NCI-H2029 (cell line): ENCODE measurements around the gene GGT1.
"Not testable (repeated sequence)": the region's sequence is repeated elsewhere in the genome, so short reads cannot be mapped to it uniquely, and the experiment has no call there.

Source experiments
- DNase-seq: peaks from one replicate; lab custom pipeline; 2025; lab: John Stamatoyannopoulos, UW

Gene GGT1

GRCh38 chr22:24642307-24642706 is 39.3 kb downstream of the GGT1 start:
- not testable (repeated sequence) for DNase-seq

DNA sequence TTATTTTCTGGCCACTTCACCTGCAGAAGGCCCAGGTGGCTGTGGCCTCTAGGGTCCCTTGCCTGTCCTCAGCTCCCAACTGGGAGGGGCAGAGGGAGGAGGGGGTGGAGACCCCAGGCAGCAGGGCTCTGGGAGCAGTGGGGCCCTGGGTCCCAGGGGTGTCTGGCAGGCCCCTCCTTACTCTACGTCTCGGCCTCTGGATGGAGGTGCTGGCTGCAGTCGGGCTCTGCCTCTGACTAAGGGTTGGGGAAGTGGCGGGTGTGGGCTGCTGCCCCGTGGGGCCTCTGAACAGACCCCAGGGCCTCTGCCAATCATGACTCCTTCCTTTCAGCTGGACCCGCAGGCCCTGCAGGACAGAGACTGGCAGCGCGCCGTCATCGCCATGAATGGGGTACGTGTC is 41.4 kb downstream of the GGT1 start:
- DNase-seq = not testable (repeated sequence)

DNA sequence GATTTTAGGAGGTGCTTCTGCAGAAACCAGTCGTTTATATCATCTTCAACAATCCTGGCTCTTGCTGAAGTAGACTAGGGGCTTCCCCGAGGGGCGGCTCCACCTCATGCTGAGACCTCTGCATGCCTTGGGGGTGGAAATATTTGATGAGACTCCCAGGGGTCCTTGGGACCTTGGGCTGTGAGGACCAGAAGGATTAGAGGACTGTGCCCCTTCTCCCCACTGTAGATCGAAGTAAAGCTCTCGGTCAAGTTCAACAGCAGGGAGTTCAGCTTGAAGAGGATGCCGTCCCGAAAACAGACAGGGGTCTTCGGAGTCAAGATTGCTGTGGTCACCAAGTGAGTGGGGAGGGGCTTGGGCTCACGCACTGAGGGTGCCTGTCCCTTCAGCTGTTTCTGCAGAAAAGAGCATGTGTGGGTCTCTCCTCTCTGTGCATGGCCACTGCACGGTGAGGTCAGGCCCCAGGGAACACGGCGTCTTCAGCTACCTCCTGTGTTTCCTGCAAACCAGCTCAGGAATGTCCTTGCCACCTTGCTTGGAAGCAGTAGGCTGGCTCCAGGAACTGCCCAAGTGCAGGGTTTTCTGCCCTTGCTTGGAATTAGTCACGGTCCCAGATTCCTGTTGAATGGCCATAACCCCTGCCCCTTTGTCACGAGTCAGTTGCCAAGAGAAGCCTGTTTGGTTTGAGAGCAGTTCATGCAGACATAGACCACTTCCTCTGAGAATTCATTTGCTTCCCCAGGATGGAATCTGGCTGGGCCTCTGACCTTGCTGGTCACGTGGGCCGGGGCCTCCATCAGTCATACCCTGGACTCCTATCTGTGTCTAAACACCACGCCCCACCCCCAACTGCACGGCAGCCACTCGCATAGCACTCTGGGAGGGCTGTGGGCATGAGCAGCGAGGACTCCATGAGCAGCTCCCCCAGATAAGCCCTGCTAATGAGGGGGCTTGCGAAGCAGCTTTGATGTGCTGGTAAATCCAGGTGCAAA is 42.7 kb downstream of the GGT1 start:
- not testable (repeated sequence) for DNase-seq

DNA sequence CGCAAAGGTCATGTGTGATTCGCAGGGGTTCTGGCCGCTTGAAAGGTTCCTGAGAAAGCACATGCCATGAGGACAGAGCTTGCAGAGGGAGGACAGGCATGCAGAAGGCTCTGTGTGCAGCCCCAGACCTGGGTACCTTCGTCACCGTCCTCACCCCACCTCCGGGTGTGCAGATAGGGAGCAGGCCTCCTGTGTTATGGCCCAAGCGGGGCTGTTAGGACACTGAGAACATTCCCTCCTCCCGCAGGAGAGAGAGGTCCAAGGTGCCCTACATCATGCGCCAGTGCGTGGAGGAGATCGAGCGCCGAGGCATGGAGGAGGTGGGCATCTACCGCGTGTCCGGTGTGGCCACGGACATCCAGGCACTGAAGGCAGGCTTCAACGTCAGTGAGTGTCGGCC is 43.8 kb downstream of the GGT1 start:
- DNase-seq = not testable (repeated sequence)

- not testable (repeated sequence) for DNase-seq
These were observed 46.4 kb downstream of the GGT1 start for GRCh38 chr22:24649371-24649770.

GRCh38 chr22:24650884-24651283 is 47.9 kb downstream of the GGT1 start:
- not testable (repeated sequence) for DNase-seq

GRCh38 chr22:24665395-24665794 is 62.4 kb downstream of the GGT1 start:
- not testable (repeated sequence) for DNase-seq

DNA sequence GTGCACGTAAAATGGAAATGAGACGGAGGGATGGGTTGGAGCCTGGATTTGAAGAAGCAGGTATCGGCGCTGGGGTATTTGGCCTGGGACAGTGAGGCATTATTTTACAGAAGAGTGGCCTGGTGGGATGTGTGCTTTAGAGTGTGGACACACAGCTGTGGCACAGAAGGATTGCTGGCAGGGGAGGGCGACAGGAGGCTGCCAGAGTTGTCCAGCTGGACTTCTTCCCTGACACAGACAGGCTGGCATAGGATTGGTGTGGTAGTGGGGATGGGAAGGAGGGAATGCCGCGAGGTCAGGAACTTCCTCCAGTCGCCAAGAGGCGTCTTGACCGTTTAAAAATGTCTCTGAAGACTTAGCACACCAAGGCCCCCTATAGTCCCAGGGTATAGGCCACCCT is 64.9 kb downstream of the GGT1 start:
- not testable (repeated sequence) for DNase-seq

DNA sequence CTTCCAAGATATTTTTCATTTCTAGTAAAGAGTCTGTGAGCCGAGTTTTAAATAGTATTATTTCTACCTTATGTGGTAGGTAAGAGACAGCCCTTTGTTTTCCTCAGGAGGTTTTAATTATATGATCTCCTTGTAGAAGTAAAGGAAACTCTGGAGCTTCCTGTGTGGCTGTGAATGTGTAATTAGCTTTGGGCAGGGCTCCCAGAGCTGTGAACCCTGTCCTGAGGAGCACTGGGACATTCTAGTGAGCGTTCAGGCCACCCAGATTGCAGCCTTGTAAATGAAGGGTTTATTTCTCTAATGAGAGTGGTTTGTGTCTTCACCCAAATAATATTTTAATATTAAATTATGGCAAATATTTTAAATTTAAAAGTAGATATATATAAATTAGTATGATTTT is 69.5 kb downstream of the GGT1 start:
- DNase-seq = not testable (repeated sequence)
